ENCODE results near the gene BABAM2.

- no peak for TF ChIP-seq RCOR1 (conservative IDR thresholded peaks at IDR 0.05; ENCODE audit: low read depth, low read length)
- TF ChIP-seq CTCF (IDR thresholded peaks at IDR 0.05 in 2 of 3, conservative IDR thresholded peaks at IDR 0.05 in 1 of 3; ENCODE audit: control insufficient read depth in 2 of 3, extremely low read depth in 1 of 3, insufficient read depth in 1 of 3, low read depth in 3 of 3, low read length in 3 of 3): no peak
- no peak for TF ChIP-seq NFYB (IDR thresholded peaks at IDR 0.05; ENCODE audit: insufficient read depth, low read depth, low read length)
- no peak for TF ChIP-seq FOXK2 (IDR thresholded peaks at IDR 0.05)
- TF ChIP-seq EZH2 (IDR thresholded peaks at IDR 0.05; ENCODE audit: borderline replicate concordance, control insufficient read depth, low read depth, low read length): no peak
These were observed 157.8 kb downstream of the BABAM2 start for GRCh38 chr2:28048341-28048740.
